HG03521 (cell line): ENCODE data around the gene MACF1.

Source experiments
- ATAC-seq: cut with Tn5 transposase; IDR thresholded peaks from one replicate; pipeline ENCODE4 v1.9.1; 2021; ENCODE audit warnings: mild to moderate bottlenecking, moderate library complexity; ENCODE audit not compliant: unreplicated experiment

Gene MACF1

GRCh38 chr1:39387452-39387851 lies 183.0 kb downstream of the MACF1 start:
- no peak for ATAC-seq

GRCh38 chr1:39391691-39392679 lies 187.5 kb downstream of the MACF1 start:
- no peak for ATAC-seq

DNA sequence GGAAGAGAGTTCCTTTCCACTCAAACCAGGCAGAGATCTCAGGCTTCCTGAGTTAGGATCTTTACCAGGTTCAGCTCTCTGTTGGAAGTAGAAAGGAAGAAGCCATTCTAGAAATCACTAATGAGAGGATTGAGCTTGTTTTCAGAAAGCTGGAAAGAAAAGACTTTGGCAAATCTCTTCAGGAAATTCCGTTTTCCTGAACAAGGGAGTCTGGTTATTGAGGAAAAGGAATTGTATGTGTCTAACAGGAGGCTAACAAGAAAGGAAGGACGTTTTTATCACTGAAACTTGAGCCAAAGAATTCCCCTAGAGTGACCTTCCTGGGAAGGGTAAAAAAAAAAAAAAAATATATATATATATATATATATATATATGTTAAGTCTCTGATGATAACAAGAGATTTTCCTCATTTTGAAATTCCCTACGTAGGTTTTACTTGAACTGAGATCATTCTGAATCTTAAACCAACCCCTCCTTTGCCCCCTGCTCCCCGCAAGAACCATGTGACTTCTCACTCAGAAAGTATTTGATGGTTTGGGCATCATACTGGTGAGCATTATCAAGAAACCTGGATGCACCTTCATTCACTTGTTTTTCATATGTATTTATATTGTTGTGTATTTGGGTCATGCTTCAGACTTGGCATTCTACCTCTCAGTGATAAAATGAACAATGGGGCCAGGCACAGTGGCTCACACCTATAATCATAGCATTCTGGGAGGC lies 188.5 kb downstream of the MACF1 start:
- no peak for ATAC-seq

DNA sequence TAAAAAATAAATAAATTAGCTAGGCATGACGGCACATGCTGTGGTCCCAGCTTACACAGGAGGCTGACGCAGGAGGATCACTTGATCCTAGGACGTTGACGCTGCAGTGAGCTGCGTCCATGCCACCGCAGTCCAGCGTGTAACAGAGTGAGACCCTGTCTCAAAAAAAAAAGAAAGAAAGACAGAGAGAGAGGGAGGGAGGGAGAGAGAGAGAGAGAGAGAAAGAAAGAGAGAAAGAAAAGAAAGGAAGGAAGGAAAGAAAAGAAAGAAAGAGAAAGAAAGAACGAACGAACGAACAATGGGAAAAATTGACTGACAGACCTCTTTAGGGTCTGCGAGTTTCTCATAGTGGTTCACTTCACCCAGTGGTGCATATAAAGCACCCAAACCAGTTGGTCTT lies 189.2 kb downstream of the MACF1 start:
- ATAC-seq: no peak

DNA sequence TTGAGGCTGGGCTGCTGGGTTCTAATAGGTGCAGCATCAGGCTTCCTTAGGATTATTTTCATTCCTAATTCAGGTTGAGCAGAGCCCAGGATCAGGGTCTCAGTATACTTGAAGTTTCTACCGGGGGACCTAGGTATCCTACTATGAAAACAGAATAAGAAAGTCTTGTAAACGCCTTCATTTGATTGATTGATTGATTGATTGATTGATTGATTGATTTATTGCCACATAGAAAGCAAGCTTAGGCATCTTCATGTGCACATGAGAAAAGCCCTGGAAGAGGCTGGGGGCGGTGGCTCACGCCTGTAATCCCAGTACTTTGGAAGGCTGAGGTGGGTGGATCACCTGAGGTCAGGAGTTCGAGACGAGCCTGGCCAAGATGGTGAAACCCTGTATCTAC lies 189.6 kb downstream of the MACF1 start:
- no peak for ATAC-seq

DNA sequence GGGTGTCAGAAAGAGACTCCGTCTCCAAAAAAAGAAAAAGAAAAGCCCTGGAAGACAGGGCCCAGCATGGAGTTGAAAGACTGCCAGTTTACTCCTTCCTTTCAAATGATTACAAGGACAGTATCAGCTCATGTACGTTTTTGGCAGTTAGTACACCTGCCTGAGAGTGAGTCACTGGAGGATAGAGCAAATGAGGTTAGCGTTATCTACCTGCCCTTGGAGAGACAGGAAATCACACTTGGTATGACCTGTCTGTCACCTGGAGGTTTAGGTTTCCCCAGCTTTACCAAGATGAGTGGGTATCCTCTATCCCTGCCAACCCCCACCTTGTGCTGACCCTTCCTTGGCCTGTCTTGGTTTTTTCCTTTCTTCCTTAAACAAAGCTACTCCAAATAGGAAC lies 190.1 kb downstream of the MACF1 start:
- no peak for ATAC-seq

DNA sequence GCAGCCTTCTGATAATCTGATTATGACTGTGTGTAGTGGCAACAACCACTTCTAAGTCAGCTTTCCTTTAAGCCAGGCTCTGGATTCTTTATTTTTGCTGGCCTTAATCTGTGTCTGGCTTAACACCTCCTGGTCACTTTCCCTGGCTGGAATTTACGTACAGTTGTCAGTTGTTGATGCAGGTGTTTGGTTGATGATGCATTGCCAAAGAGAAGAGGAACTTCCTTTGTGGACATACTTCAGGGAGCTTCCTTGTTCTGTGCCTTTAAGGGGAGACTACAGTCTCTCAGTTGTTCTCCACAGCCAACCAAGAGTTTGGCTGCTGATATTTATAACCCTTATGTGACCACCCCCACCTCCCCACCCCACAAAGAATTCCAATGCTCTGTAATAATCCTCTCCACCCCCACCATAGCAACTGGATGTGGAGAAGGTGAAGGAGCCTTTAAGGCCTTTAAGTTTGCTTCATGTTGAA lies 190.9 kb downstream of the MACF1 start:
- ATAC-seq: no peak

DNA sequence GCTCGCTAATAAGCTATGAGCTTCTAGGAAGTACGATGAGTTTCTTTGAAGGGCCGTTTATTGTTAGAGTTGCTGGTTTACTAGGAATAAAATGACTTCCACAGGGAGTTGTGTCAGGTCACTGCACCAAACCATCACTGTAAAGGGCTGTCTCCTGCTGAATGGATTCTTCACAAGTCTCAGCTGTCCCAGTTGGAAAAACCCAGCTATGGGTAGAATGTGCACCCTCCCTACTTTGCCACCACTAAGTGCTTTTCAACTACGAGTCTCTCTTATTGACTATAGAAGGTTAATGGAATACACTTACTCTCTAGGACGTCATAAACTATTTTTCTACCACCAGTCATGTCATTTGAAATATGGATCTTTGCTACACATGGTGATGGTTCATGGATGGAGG lies 192.2 kb downstream of the MACF1 start:
- no peak for ATAC-seq

GRCh38 chr1:39397487-39397886 lies 193.0 kb downstream of the MACF1 start:
- no peak for ATAC-seq

- no peak for ATAC-seq
These were observed 194.0 kb downstream of the MACF1 start for GRCh38 chr1:39398278-39399021.

GRCh38 chr1:39401106-39401505 lies 196.6 kb downstream of the MACF1 start:
- ATAC-seq: no peak

DNA sequence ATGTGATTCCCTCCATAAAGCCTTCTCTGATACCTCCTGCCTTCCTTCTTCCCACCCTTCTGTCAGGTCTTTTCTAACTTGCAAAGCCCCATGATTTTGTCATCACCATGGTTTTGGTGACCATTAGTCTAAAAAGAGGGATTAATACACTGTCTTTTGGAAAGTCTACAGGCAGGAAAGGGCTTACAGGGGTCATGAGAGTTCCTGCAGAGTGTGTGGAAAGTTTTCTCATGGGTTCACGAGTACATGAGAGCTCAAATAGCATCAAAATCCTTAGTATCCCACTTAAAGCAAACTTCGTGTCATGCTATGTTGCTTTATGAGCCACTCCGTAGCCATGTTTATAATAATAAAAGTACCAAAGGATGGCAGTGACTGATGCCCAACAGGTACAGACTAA lies 200.4 kb downstream of the MACF1 start:
- no peak for ATAC-seq

- ATAC-seq: no peak
These were observed 200.9 kb downstream of the MACF1 start for GRCh38 chr1:39405358-39405757.

- no peak for ATAC-seq
These were observed 202.3 kb downstream of the MACF1 start for GRCh38 chr1:39406533-39407450.

GRCh38 chr1:39407510-39407895 lies 203.0 kb downstream of the MACF1 start:
- ATAC-seq: no peak

GRCh38 chr1:39407896-39408640 lies 203.6 kb downstream of the MACF1 start:
- no peak for ATAC-seq

- peak; percentile 72 for ATAC-seq
These were observed 204.2 kb downstream of the MACF1 start for GRCh38 chr1:39408641-39409054.

GRCh38 chr1:39409055-39409816 lies 204.7 kb downstream of the MACF1 start:
- ATAC-seq: peak; percentile 4
